Activated CD4-positive, alpha-beta T cell treated with anti-CD3 and anti-CD28 coated beads for 24 hours (primary cell): Measurements from ENCODE around the gene WHRN.

ENCODE experiments used
- DNase-seq, 2 donors: peaks; one replicate each; pipeline ENCODE4 v3.0.0-alpha.2; 2020; ENCODE audit warnings: low read depth in 2 of 2

The WHRN gene

GRCh38 chr9:114505187-114506081 lies at the start of gene WHRN:
Gene WHRN (minus strand): TSS chr9:114505473. CDS start chr9:114504801, 672 bp downstream.
- peak; percentile 79 to 81 for DNase-seq

GRCh38 chr9:114553202-114553601 lies 47.9 kb upstream of the WHRN start:
- no peak for DNase-seq

GRCh38 chr9:114552706-114553105 lies 47.4 kb upstream of the WHRN start:
- DNase-seq, result no peak

GRCh38 chr9:114551750-114552685 lies 46.7 kb upstream of the WHRN start:
- no peak for DNase-seq

GRCh38 chr9:114549697-114550330 lies 44.5 kb upstream of the WHRN start:
- no peak for DNase-seq

GRCh38 chr9:114546851-114547250 lies 41.6 kb upstream of the WHRN start:
- DNase-seq, result no peak

- no peak for DNase-seq
Observed at GRCh38 chr9:114545055-114545454, 39.8 kb upstream of the WHRN start.

GRCh38 chr9:114539701-114540380 lies 34.6 kb upstream of the WHRN start:
- DNase-seq, result no peak

- no peak for DNase-seq
Observed at GRCh38 chr9:114538241-114538640, 33.0 kb upstream of the WHRN start.

- no peak for DNase-seq
Observed at GRCh38 chr9:114532561-114533237, 27.4 kb upstream of the WHRN start.

GRCh38 chr9:114529285-114529684 lies 24.0 kb upstream of the WHRN start:
- no peak for DNase-seq

GRCh38 chr9:114526807-114527206 lies 21.5 kb upstream of the WHRN start:
- DNase-seq, result no peak

GRCh38 chr9:114525513-114525912 lies 20.2 kb upstream of the WHRN start:
- DNase-seq, result no peak

GRCh38 chr9:114524247-114524681 lies 19.0 kb upstream of the WHRN start:
- DNase-seq, result no peak

- no peak for DNase-seq
Observed at GRCh38 chr9:114522847-114523246, 17.6 kb upstream of the WHRN start.

- no peak for DNase-seq
Observed at GRCh38 chr9:114522286-114522685, 17.0 kb upstream of the WHRN start.

- no peak for DNase-seq
Observed at GRCh38 chr9:114521846-114522245, 16.6 kb upstream of the WHRN start.

- no peak for DNase-seq
Observed at GRCh38 chr9:114518599-114519022, 13.3 kb upstream of the WHRN start.

- DNase-seq, result no peak
Observed at GRCh38 chr9:114518120-114518519, 12.8 kb upstream of the WHRN start.

- no peak for DNase-seq
Observed at GRCh38 chr9:114516913-114517312, 11.6 kb upstream of the WHRN start.

GRCh38 chr9:114515528-114515927 lies 10.3 kb upstream of the WHRN start:
- DNase-seq, result no peak
